Muscle of back (tissue), 13 donors: ENCODE data around the gene AMBP. TPM values are rescaled to one million over a fixed set of nuclear protein-coding genes. Genes with fewer than 3 reads are reported as not detected.
A peak's percentile ranks its signal among the peaks of the same experiment; 100 is the strongest.

ENCODE experiments used
- DNase-seq, 3 donors: peaks; one replicate each; pipeline versions ENCODE4 v3.0.0 to v3.0.0-alpha.2; 2013
- long read RNA-seq, 9 donors: transcript quantifications; one replicate each; lab custom pipeline, GENCODE V29; 2026
- polyA plus RNA-seq, 10 donors: library from polyadenylated mRNA; unstranded; fragments of 120-200 nt; gene quantifications; one replicate each; pipeline ENCODE4 v1.2.1, GENCODE V29; 2013; ENCODE audit not compliant: insufficient read length in 10 of 10

Gene AMBP
- 1 to 10 TPM in 1 of 10 donors, under 1 TPM in 2, not detected in 7; 0.15 to 2.4 (median 0.68) TPM for polyA plus RNA-seq
- long read RNA-seq, donor 1, result 0 reads
- long read RNA-seq, donor 2, result 0 reads
- long read RNA-seq, donor 3, result 0 reads
- long read RNA-seq, donor 4, result 0 reads
- long read RNA-seq, donor 5, result 0 reads
- long read RNA-seq, donor 6, result 0 reads
- long read RNA-seq, donor 7, result 0 reads
- long read RNA-seq, donor 8, result 0 reads
- long read RNA-seq, donor 9, result 0 reads

DNA sequence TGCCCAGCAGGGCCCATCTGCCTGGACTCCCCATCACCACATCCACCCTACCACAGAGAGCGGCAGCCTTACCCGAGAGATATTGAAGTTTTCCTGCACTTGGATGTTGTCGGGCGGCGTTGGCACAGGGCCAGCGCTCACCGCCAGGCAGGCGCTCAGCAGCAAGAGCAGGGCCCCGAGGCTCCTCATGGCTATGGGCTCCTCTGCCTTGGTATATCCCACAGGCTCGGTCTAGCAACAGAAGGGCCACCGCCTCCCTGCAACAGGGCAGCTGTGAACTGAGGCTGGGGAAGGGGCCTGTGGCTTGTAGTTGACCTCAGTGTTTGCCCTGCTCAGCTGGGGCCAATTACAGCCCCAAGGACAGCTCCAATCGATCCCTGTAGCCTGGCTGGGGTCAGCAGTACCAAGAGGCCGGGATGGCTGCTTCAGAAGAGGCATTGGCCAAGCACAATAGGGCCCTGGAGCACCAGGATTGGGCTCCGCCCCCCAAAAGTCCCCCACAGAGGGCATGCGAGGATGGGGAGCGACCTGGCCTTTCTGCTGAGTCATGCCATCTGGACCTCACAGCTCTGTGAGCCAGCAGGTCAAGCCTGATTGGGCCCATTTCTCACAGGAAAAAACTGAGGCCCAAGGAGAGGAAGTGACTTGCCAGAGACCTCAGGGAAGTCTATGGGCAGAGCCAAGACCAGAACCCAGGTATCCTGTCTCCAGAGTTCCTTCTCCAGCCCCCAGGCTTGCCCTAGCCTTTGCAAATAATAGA, at the start of gene AMBP:
TSS of gene AMBP (minus strand) at position 280 of the 760 bp plus-strand sequence. CDS start at position 189, 91 bp downstream.
- no peak for DNase-seq

DNA sequence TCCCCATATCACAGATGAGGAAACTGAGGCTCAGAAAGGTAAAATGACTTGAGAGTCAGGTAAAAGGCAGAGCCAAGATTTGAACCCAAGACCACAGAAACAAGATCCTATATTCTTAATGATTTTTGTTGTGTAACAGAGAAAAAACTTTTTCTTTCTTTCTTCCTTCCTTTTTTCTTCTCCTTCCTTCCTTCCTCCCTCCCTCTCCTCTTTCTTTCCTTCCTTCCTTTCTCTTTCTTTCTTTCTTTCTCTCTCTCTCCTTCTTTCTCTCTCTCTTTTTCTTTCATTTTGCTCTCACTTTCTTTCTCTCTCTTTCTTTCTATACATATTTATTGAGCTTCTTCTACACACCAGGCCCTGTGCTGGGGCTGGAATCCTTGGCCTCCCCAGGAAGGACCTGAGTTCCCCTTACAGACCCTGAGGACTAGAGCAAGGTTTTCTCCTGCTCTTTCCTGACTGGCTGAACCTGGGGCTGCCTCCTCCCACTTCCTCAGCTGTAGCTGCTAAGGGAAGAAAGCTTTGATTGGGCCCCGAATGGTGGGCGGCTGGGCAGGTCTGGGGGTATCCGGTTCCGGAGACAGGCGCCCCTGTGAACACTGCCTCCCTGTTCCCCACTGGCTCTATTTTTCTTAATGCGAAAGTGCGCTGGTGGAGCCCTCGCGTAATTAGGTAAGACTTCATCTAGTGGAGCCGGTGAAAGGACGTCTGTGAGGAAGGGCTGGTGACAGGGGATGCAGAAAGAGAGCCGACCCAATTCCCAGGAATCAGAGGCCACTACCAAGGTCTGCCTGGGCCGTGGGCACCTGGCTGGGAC, 48.4 kb upstream of the AMBP start:
- DNase-seq, result no peak

DNA sequence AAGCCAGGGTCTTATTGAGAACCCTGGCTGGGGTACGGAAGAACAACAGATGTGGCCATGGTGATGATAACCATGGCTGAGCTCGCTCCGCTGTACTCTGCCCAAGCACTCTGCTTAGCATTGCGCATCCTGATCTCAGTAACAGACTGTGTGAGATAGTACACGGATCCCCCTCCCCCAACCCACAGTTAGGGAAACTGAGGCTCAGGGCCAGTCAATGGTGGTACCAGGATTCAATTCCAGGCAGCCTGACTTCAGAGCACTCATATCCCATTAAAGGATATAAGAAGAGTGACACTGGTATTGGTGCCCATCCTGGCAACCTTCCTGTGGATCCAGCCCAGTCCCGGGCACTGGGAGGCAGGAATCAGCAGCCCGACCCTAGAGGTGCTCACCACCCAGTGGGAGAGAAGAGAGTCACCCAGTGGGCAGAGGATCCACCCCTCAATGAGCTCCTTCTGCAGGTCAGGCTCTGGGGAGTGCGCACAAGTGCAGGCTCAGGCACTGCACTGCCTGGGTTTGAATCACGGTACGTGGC, 47.4 kb upstream of the AMBP start:
- no peak for DNase-seq

DNA sequence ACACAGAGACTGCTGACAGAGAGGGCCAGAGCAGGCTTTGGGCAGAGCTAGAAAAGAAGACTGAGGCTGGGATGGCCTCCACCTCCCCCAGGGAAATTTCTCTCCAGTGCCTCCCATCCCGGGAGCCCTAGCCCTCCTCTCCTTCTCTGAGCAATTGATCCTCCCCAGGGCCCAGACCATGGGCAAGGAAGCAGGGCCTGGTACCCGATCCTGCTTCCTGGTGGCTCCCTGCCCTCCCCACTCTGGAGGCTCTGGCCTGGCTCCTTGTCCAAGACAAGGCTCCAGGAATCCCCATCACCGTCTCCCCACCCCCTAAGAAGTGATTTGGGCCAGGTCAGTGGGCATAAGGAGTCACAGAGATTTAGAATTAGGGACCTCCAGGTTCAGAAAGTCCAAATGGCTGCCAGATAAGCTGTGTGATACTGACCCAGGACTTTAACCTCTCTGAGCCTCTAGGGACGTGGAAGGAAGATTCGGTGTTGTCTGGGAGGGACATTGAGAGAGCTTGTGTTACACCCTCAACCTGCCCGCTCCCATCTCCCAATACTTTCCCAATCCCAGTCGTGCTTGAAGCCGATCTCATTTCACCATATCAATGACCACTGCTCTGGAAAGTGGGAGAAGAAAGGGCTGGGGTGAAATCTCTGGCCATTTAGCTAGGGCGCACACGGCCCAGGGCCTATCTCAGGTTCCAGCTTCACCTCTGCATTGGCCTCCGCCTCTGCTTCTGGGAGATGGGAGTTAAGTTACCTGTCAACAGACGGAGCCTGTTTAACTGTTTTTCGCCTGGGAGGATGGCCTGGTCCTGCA, 46.8 kb upstream of the AMBP start:
- no peak for DNase-seq

DNA sequence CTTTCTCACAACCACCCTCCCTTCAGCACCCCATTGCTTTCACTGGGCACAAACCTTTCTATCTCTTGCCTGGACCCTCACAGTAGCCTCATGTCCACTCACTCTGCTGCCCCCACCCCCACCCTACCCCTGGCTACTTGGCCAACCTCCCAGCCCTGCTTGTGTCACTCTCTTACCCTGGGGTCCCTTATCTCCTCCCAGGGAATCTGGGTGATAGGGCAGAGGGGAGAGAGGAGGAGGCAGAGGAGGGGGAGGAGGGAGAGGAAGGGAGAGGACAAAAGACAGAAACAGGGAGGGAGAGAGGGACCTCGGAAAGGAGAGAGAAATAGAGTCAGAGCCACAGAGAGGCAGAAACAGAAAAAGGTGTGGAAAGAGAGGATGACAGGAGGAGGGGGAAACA, 46.0 kb upstream of the AMBP start:
- no peak for DNase-seq

GRCh38 chr9:114123031-114123977, 45.2 kb upstream of the AMBP start:
- no peak for DNase-seq

GRCh38 chr9:114122136-114123027, 44.3 kb upstream of the AMBP start:
- DNase-seq, result no peak

- peak in 1 of 3 donors; percentile 63 for DNase-seq
These were observed 43.4 kb upstream of the AMBP start for GRCh38 chr9:114121227-114122135.

DNA sequence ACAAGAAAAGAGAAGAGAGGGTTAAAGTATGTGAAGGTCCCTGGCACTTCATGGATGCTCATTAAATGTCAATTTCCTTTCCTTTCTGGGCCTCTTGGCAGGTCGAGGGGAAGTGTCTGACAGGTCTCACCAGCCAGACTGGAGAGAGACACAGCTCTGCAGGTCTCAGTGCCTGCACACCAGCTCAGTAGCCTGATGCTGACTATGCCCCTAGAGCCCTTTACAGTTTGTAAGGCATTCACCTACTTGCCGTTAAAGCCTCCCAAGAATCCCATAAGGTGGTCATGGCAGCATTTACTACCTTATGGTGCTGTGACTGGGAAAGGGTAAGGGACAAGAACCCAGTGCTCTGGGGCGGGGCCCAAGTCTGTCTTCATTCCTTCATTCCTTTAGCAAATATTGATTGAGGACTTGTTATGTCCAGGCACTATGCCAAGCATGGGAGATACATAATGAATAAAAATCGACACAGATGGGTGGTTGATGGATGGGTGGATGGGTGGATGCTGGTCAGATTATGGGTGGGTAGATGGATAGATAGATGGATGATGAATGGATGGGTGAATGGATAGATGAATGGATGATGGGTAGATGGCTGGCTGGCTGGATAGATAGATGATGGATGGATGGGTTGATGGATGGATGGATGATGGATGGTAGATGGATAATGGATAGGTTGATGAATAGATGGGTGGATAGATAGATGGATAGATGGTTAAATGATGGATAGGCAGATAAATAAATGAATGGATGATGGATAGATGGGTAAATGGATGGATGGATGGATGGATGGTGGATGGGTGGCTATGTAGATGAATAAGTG, 42.3 kb upstream of the AMBP start:
- DNase-seq, result peak in 1 of 3 donors; percentile 19

GRCh38 chr9:114119242-114120191, 41.4 kb upstream of the AMBP start:
- no peak for DNase-seq

DNA sequence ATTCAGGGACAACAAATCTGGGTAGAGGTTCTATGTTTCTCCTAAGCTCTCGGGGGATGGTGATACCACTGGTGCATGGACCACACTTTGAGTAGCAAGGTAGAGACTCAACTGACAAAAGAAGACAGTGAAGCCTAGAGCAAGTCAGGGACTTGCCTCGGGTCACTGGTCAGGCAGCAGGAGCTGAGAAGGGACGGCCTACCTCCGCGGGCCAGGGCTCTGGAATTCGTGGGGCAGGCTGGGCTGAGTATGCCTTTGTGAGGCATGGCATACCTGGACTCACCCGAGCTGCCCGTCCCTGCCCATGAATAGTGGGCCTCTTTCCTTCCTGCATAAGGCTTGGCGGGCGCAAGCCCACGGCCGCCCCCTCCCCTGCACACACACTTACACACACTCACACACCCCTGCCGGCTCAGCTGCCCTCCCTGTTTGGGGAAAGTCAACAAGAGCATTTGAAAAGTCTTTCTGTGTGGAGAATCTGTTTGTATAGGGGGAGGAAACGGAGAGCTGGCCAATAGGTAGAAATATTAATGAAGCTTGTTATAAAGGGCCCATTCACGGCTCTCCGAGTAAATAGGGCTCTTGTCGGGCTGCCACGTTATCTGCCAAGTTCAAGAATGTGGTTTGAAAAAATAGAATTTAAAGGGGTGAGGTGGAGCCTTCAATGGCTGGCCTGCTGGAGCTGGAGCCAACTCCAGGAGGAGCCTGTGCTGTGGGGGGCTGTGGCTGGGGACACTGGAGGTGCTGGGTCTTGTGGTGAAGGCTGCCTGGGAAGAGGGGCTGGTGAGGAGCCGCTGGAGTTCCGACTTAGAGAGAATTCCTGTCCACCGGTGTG, 40.1 kb upstream of the AMBP start:
- no peak for DNase-seq

GRCh38 chr9:114117614-114117995, 39.5 kb upstream of the AMBP start:
- DNase-seq, result no peak

DNA sequence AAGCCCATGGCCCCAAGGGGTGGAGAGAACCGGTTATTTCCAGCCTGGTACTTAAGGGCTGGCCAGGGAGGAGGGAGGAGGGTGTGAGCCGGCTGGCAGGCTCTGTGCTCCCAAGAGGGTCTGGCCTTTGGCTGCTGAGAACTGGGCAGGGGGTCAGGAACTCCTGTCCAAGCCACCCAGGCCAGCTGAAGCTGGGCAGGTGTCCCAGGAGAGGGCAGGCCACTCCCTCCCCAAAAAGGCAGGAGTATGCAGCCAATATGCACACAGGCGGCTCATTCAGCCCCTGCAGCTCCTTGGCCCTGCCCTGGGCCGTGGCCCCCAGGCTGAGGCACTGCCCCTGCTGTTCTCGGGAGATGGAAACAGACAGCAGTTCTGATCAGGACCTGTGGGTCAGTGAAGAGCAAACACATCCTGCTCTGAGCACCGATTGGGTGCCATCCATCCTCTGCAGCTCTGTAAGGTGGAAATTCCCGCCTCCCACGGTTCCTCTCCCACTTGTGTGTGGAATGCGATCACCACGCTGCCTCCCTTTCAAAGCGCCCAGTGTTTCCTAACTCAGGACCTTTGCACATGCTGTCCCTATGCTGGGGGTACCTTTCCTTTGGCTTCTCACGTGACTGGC, 38.1 kb upstream of the AMBP start:
- no peak for DNase-seq

DNA sequence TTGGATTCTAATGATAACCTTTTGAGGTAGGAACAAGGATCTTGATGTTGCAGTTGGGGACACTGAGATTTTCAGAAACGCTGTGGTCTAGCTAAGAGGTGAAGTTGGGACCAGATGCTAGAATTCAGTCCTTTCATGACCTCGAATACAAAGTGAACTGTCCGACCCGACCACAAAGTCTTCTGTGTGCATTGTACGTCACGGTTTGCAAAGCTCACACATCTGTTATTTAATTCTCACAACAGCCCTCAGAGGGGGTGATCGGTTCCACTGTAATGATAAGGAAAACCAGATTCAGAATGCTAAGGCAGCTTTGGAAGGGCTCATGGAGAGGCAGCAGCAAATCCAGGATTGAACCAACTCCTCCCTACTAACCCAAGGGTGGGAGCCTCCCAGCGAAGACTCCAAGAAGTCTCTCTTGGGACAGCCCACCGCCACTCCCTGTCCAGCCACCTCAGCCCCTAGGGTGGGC, 37.6 kb upstream of the AMBP start:
- peak in 1 of 3 donors; percentile 39 for DNase-seq
